Endothelial cell of umbilical vein (primary cell): ENCODE results near the gene SHISA5. TPM values are rescaled to one million over a fixed set of nuclear protein-coding genes. Genes with fewer than 3 reads are reported as not detected.
"Not testable (repeated sequence)": the region's sequence is repeated elsewhere in the genome, so short reads cannot be mapped to it uniquely, and the experiment has no call there.

Source experiments
- BruUV-seq: library from RNA; stranded (reverse); fragments of 400-500 nt; replicated peaks from 2 replicates; lab custom pipeline; 2021; lab: Mats Ljungman, UMichigan
- CTCF ChIA-PET: fragments of 300-600, 350-600 bp; sonication (Branson Sonifier 250); formaldehyde crosslinking; loops from one replicate; lab custom pipeline; 2021; ENCODE audit warnings: antibody characterized with exemption, inconsistent platforms; lab: Charles Lee
- POLR2A ChIA-PET: fragments of 300-600, 350-600 bp; sonication (Branson Sonifier 250); formaldehyde crosslinking; loops from one replicate; lab custom pipeline; 2021; ENCODE audit warnings: antibody characterized with exemption, inconsistent platforms; lab: Charles Lee
- DNase-seq: peaks from one replicate; pipeline ENCODE4 v3.0.0-alpha.2; 2011; ENCODE audit warnings: low read depth, low spot score
- FAIRE-seq: peaks from 2 replicates; lab custom pipeline; 2011; peaks lifted over from hg19 to GRCh38; lab: Jason Lieb, UNC
- H2AFZ ChIP-seq: 2 replicates; pipeline ENCODE4 v1.6.0; 2012; ENCODE audit warnings: low read depth, low read length, control low read depth, inconsistent platforms
- H3K27ac ChIP-seq: 2 replicates; pipeline ENCODE4 v1.5.1; 2011; ENCODE audit warnings: low read depth, mild to moderate bottlenecking, control low read depth, low read length, moderate library complexity; ENCODE audit not compliant: insufficient read depth
- H3K27me3 ChIP-seq, 2 experiments: 2 replicates each; pipeline versions ENCODE4 v1.6.0 to v1.6.1; 2011; ENCODE audit warnings: low read length in 2 of 2, mixed read lengths in 1 of 2; ENCODE audit not compliant: control insufficient read depth in 2 of 2, insufficient read depth in 2 of 2
- H3K36me3 ChIP-seq, 2 experiments: 2 replicates in 1 of 2; 3 replicates in 1 of 2; pipeline ENCODE4 v1.5.1; 2011; ENCODE audit warnings: low read length in 2 of 2, mild to moderate bottlenecking in 1 of 2, moderate library complexity in 1 of 2; ENCODE audit not compliant: control insufficient read depth in 2 of 2, insufficient read depth in 2 of 2; ENCODE audit errors: extremely low read depth in 1 of 2
- H3K4me1 ChIP-seq: 3 replicates; pipeline ENCODE4 v1.5.1; 2011; ENCODE audit warnings: mild to moderate bottlenecking, low read length; ENCODE audit not compliant: control insufficient read depth, insufficient read depth; ENCODE audit errors: extremely low read depth
- H3K4me2 ChIP-seq: 2 replicates; pipeline ENCODE4 v1.6.1; 2011; ENCODE audit warnings: low read length, control low read depth, mixed read lengths; ENCODE audit not compliant: insufficient read depth
- H3K4me3 ChIP-seq, 3 experiments: fragments of 200-600 bp in 1 of 3; sonication (generic), shearing (Covaris generic) in 1 of 3; replicated peaks in 1 of 3; 2 replicates each; pipeline ENCODE4 v1.5.1; 2011 to 2016; ENCODE audit warnings: control low read depth in 3 of 3, low read length in 3 of 3, mild to moderate bottlenecking in 2 of 3, inconsistent platforms in 1 of 3, low read depth in 1 of 3, moderate library complexity in 1 of 3; ENCODE audit not compliant: insufficient read depth in 1 of 3
- H3K79me2 ChIP-seq: 2 replicates; pipeline ENCODE4 v1.6.0; 2012; ENCODE audit warnings: low read length, inconsistent platforms; ENCODE audit not compliant: control insufficient read depth, insufficient read depth
- H3K9ac ChIP-seq: replicated peaks from 2 replicates; pipeline ENCODE3; 2011; ENCODE audit warnings: low read length, control low read depth; ENCODE audit not compliant: insufficient read depth; ENCODE audit errors: extremely low read depth
- H3K9me1 ChIP-seq: replicated peaks from 3 replicates; pipeline ENCODE4 v1.6.0; 2011; ENCODE audit warnings: mild to moderate bottlenecking, low read length; ENCODE audit not compliant: control insufficient read depth, insufficient read depth; ENCODE audit errors: extremely low read depth
- H3K9me3 ChIP-seq: replicated peaks from 2 replicates; pipeline ENCODE4 v1.5.1; 2012; ENCODE audit warnings: low read length, inconsistent platforms; ENCODE audit not compliant: control insufficient read depth, insufficient read depth
- H4K20me1 ChIP-seq: replicated peaks from 2 replicates; pipeline ENCODE3; 2011; ENCODE audit warnings: mild to moderate bottlenecking, low read length; ENCODE audit not compliant: control insufficient read depth, insufficient read depth; ENCODE audit errors: extremely low read depth
- CTCF ChIP-seq, 2 donors: IDR thresholded peaks; 1 replicate in 1 of 2; 2 replicates in 1 of 2; pipeline ENCODE4 v1.5.1; 2011; ENCODE audit warnings: low read length in 2 of 2, mild to moderate bottlenecking in 2 of 2, moderate library complexity in 2 of 2, control low read depth in 1 of 2, inconsistent platforms in 1 of 2, low read depth in 1 of 2; ENCODE audit not compliant: insufficient read depth in 1 of 2; ENCODE audit errors: extremely low read depth in 1 of 2
- EZH2 ChIP-seq: IDR thresholded peaks from 2 replicates; pipeline ENCODE4 v1.6.1; 2012; ENCODE audit warnings: borderline replicate concordance, low read depth, mild to moderate bottlenecking, moderate library complexity, low read length, inconsistent platforms; ENCODE audit not compliant: severe bottlenecking
- FOS ChIP-seq: IDR thresholded peaks from 2 replicates; pipeline ENCODE4 v1.6.1; 2011; ENCODE audit warnings: mild to moderate bottlenecking, low read length, moderate library complexity, borderline replicate concordance; ENCODE audit not compliant: insufficient read depth
- GATA2 ChIP-seq: IDR thresholded peaks from 2 replicates; pipeline ENCODE4 v1.7.0; 2011; ENCODE audit warnings: low read depth, mild to moderate bottlenecking, moderate library complexity, mixed read lengths, low read length; ENCODE audit not compliant: insufficient read length, insufficient read depth
- JUN ChIP-seq: IDR thresholded peaks from 2 replicates; pipeline ENCODE4 v1.6.1; 2011; ENCODE audit warnings: borderline replicate concordance, low read depth; ENCODE audit not compliant: insufficient read length, insufficient read depth
- MAX ChIP-seq: IDR thresholded peaks from 2 replicates; pipeline ENCODE4 v1.6.1; 2011; ENCODE audit not compliant: insufficient read depth, insufficient read length
- MYC ChIP-seq: IDR thresholded peaks from one replicate; pipeline ENCODE4 v1.6.1; 2011; ENCODE audit warnings: mild to moderate bottlenecking, low read depth, low read length
- POLR2A ChIP-seq: IDR thresholded peaks from 2 replicates; pipeline ENCODE4 v1.6.1; 2012; ENCODE audit warnings: low read depth, mild to moderate bottlenecking, control low read depth, low read length
- POLR2AphosphoS5 ChIP-seq: IDR thresholded peaks from 2 replicates; pipeline ENCODE4 v1.6.1; 2012; ENCODE audit warnings: low read depth, mild to moderate bottlenecking, control low read depth, low read length, moderate library complexity; ENCODE audit not compliant: insufficient read depth
- dilution Hi-C: fragments of 300-500 bp; cut with MboI; formaldehyde crosslinking; loops from one replicate; pipeline ENCODE4 v1.15.0; 2019; ENCODE audit warnings: low sequenced_read_pairs; ENCODE audit not compliant: extremely low pct_ligation_motif_present
- intact Hi-C: fragments of 100-400 bp; cut with micrococcal nuclease; formaldehyde crosslinking; loops from one replicate; pipeline ENCODE4 v1.10.0; 2022
- polyA plus RNA-seq, 4 experiments: library from polyadenylated mRNA; depleted of rRNA in 3 of 4; stranded (reverse) in 3 of 4; unstranded in 1 of 4; fragments of >200 nt; gene quantifications; 2 replicates each; pipeline versions ENCODE4 v1.2.1 to v1.2.3, GENCODE V29; 2011 to 2012; ENCODE audit warnings: missing spikeins in 1 of 4
- total RNA-seq: library from RNA; stranded (reverse); gene quantifications from 2 replicates; pipeline ENCODE4 v1.2.3, GENCODE V29; 2021

The SHISA5 gene
- total and polyA plus RNA-seq, 2 donors (not counting 3 experiments of a cell fraction or from before 2014, with no cell fraction given): 205 to 320 TPM

- POLR2A ChIA-PET: no interaction called here
These were observed 40.3 kb downstream of the SHISA5 start for GRCh38 chr3:48463703-48464102.

GRCh38 chr3:48461767-48462166, 42.2 kb downstream of the SHISA5 start:
- FAIRE-seq, H3K27me3 ChIP-seq, H4K20me1 ChIP-seq, dilution Hi-C loops, H3K4me3 ChIP-seq, H3K9me3 ChIP-seq, H2AFZ ChIP-seq, intact Hi-C loops, BruUV-seq, H3K4me2 ChIP-seq, H3K9me1 ChIP-seq, POLR2A ChIA-PET, H3K9ac ChIP-seq, H3K27ac ChIP-seq, DNase-seq, H3K79me2 ChIP-seq: not testable (repeated sequence)
- Histone ChIP-seq H3K4me1 (peaks cover 13% of the 10 kb centered on the region), H3K36me3 (peaks cover 14 to 25% of the 10 kb centered on the region in 2 experiments)
- CTCF ChIA-PET: interaction anchor here (1.0 to 4.5 kb wide), 3 partner anchors 26 to 87 kb away, joined by 3 to 20 read pairs (median 12); no protein-coding TSS in a partner anchor

More at GRCh38 chr3:48463703-48464102, 40.3 kb downstream of the SHISA5 start:
- no peak overlapping the region for H2AFZ ChIP-seq
- FAIRE-seq (no peak), DNase-seq (no peak)
- no peaks in the 10 kb centered on the region for H3K27me3 ChIP-seq
- H3K4me2 ChIP-seq: no peak overlapping the region
- no peak overlapping the region for H3K9ac ChIP-seq
- H3K4me3 ChIP-seq: no peak overlapping the region
- H4K20me1 ChIP-seq: no peaks in the 10 kb centered on the region
- peaks cover 7 to 39% of the 10 kb centered on the region in 2 experiments for H3K36me3 ChIP-seq
- H3K9me3 ChIP-seq: no peaks in the 10 kb centered on the region
- no TSS peak for BruUV-seq
- peaks cover 21% of the 10 kb centered on the region for H3K79me2 ChIP-seq
- dilution Hi-C loops (no loop called here), intact Hi-C loops (loop anchor here (2.0 kb wide), 2 partner anchors 17 to 145 kb away; partner anchors contain the start of genes ATRIP and UQCRC1)
- no peaks in the 10 kb centered on the region for H3K9me1 ChIP-seq
- peaks cover 24% of the 10 kb centered on the region for H3K4me1 ChIP-seq
- TF ChIP-seq FOS: no peak
- no peak for TF ChIP-seq POLR2A
- no peak for TF ChIP-seq CTCF (IDR thresholded peaks at IDR 0.05; ENCODE audit: extremely low read depth in 1 of 2, insufficient read depth in 1 of 2, low read depth in 1 of 2, low read length in 2 of 2)
- TF ChIP-seq MYC: no peak
- no peak for TF ChIP-seq GATA2
- TF ChIP-seq JUN: no peak
- no peak for TF ChIP-seq MAX
- no peak for TF ChIP-seq POLR2AphosphoS5
- TF ChIP-seq EZH2: no peak
- H3K27ac ChIP-seq: no peak overlapping the region
- CTCF ChIA-PET: interaction anchor here (1.0 to 6.2 kb wide), 8 partner anchors 10 to 190 kb away, joined by 3 to 63 read pairs (median 6); no protein-coding TSS in a partner anchor
